IMR-90 (cell line): ENCODE results near the gene TMEM135.

ENCODE experiments used
- CEBPB ChIP-seq: IDR thresholded peaks from 2 replicates; pipeline ENCODE4 v1.6.1; 2012; ENCODE audit warnings: low read depth, low read length, improper control_type of control experiment
- CTCF ChIP-seq: conservative IDR thresholded peaks from 2 replicates; pipeline ENCODE4 v1.5.1; 2012; ENCODE audit warnings: mild to moderate bottlenecking, low read depth, low read length, improper control_type of control experiment
- FOS ChIP-seq: fragments of 150-350 bp; IDR thresholded peaks from 2 replicates; pipeline ENCODE4 v1.6.1; 2016; ENCODE audit warnings: low read depth, low read length
- MAFK ChIP-seq: IDR thresholded peaks from 2 replicates; pipeline ENCODE4 v1.6.1; 2012; ENCODE audit warnings: low read depth, low read length, improper control_type of control experiment
- MAZ ChIP-seq: IDR thresholded peaks from 2 replicates; pipeline ENCODE4 v1.6.1; 2012; ENCODE audit warnings: low read depth, mild to moderate bottlenecking, low read length, improper control_type of control experiment, moderate library complexity, borderline replicate concordance
- POLR2A ChIP-seq: IDR thresholded peaks from 2 replicates; pipeline ENCODE4 v1.6.1; 2012; ENCODE audit warnings: mild to moderate bottlenecking, low read depth, low read length
- RAD21 ChIP-seq: IDR thresholded peaks from 2 replicates; pipeline ENCODE4 v1.6.1; 2012; ENCODE audit warnings: low read length, improper control_type of control experiment
- RCOR1 ChIP-seq: IDR thresholded peaks from 2 replicates; pipeline ENCODE4 v1.6.1; 2012; ENCODE audit warnings: mild to moderate bottlenecking, low read length, improper control_type of control experiment; ENCODE audit not compliant: insufficient replicate concordance
- RFX5 ChIP-seq: IDR thresholded peaks from 2 replicates; pipeline ENCODE4 v1.8.0; 2012; ENCODE audit warnings: low read depth, mild to moderate bottlenecking, low read length, moderate library complexity

- TF ChIP-seq CTCF (no peak), FOS (no peak), CEBPB (no peak), RAD21 (no peak), MAZ (no peak), POLR2A (no peak), RFX5 (no peak), MAFK (no peak), RCOR1 (no peak)
Measured at GRCh38 chr11:87296627-87297026, 258.9 kb downstream of the TMEM135 start.
